Activated CD4-positive, alpha-beta T cell treated with anti-CD3 and anti-CD28 coated beads for 24 hours (primary cell): ENCODE data around the gene SLC25A13.
A peak's percentile ranks its signal among the peaks of the same experiment; 100 is the strongest.

Experiments used
- DNase-seq, 2 donors: peaks; one replicate each; pipeline ENCODE4 v3.0.0-alpha.2; 2020; ENCODE audit warnings: low read depth in 2 of 2

Gene SLC25A13

DNA sequence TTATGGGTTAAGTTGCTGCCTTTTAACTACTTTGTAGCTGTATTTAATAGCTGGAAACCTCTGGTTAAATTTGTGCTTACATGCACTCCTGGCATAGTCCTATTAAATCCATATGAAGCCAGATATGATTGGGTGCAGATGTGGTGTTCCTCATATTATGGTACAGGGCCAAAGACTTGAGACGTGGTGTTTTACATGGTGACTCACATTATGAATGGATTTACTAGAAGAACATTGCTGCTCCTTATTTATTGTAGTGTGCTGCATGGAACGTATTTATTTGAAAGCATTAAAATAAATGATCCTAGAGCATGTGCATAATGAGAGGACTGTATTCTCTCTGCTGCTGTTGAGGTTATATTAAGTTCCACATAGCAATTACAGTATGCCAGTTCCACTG is 224.1 kb downstream of the SLC25A13 start:
- no peak for DNase-seq

GRCh38 chr7:96093435-96093834 is 228.5 kb downstream of the SLC25A13 start:
- no peak for DNase-seq

DNA sequence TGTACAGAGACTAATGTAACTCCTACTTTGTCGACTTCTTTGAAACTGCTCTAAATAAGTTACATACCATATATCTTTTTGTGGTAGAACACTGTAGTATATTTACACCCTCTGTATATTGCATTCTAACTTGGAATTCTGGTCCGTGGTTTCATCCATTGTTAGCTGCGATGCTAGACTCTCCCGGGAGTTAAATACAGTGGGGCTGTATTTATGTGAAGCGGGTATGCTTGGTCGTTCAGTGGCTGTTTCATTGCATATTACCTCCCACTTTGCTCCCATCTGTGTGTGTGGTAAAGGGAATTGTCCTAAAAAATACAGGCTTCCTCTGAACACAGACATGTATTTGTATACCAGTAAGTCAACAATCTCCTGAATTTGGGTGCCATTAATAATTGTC is 231.1 kb downstream of the SLC25A13 start:
- DNase-seq = no peak

GRCh38 chr7:96089511-96089910 is 232.4 kb downstream of the SLC25A13 start:
- no peak for DNase-seq

- DNase-seq = no peak
These were observed 233.3 kb downstream of the SLC25A13 start for GRCh38 chr7:96088579-96088978.

- DNase-seq = no peak
These were observed 235.9 kb downstream of the SLC25A13 start for GRCh38 chr7:96085953-96086352.

DNA sequence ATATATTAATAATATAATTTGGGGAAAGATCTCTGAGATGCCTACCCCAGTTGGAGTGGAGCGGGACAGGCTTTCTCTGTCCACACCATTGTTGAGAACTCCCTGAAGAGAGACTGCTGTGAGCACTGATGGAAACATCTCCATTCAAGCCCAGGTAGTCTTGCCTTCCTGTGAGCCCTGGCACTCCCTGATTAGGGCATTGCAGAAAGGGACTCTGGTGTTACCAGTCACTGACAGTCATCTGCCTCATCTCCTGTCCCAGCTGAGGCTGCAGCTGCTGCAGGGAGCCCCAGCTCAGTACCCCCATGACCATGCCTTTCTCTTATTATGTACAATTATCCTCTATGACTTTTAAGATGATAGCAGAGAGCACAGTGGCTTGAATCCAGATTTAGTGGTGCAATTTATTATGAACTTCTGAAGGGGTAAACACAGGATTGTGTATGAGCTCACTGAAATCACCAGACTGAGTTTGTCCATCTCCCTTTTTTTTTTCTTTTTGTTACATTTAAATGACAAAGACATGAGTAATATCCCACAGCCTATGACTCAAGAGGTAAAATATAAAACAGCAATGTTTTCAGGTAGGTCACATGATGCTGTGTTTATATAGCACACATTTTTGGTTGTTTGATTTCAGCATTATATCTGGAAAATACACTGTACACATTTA is 236.9 kb downstream of the SLC25A13 start:
- DNase-seq = no peak

- no peak for DNase-seq
These were observed 241.9 kb downstream of the SLC25A13 start for GRCh38 chr7:96080027-96080426.

DNA sequence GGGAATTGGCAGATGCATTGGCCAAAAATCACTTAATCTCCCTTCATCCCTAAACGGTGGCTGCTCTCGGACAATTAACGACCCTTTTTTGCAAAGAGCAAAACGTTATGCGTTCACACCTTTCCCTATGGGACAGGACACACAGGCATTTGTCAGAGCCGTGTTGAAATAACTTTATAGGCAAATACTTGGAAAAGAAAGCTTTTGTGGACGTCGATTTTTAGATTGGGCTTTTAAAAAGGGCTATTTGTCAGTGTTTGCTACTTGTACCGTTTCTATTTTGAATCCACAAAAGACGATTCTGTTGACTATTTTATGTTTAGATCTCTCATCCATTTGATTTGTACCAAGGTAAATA is 245.6 kb downstream of the SLC25A13 start:
- no peak for DNase-seq

GRCh38 chr7:96075510-96076349 is 246.2 kb downstream of the SLC25A13 start:
- DNase-seq = peak; percentile 17 to 21

DNA sequence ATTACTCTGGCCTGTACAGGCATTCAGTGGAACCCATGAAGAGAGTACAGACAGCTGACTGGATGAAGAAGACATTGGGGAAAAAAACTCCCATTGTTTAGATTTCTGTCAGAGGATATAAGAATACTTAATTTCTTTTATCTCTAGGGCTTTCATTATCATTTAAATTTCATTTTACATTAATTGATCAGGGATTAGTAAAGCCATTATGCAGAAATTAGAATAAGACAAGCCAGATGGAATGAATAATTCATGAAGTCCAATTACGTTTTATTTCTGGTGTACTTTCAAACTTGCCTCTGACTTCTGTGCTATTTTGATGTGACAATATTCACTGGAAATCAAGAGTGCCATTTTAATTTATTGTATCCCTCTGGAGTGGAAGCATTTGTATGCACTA is 247.0 kb downstream of the SLC25A13 start:
- no peak for DNase-seq
